ENCODE results near the gene SYDE2.

- no peak for TF ChIP-seq CTCF (IDR thresholded peaks at IDR 0.05; ENCODE audit: insufficient read depth, low read length)
- no peak for TF ChIP-seq REST (IDR thresholded peaks at IDR 0.05; ENCODE audit: insufficient replicate concordance, low read depth)
- no peak for TF ChIP-seq POLR2AphosphoS5 (IDR thresholded peaks at IDR 0.05; ENCODE audit: low read depth)
- no peak for TF ChIP-seq GABPA (IDR thresholded peaks at IDR 0.05; ENCODE audit: low read depth)
These were observed 36.8 kb upstream of the SYDE2 start for GRCh38 chr1:85237613-85238012.

Measured in HL-60 (cell line).